K562 (cell line): ENCODE measurements around the gene SHISAL2A. TPM values are rescaled to one million over a fixed set of nuclear protein-coding genes. Genes with fewer than 3 reads are reported as not detected.

Source experiments
- ATAC-seq: fragments of 200-7000 bp; cut with Tn5 transposase; 3 replicates; pipeline ENCODE4 v1.9.1; 2020; ENCODE audit warnings: moderate library complexity
- BruUV-seq: library from RNA; stranded (reverse); fragments of 400-500 nt; replicated peaks from 2 replicates; lab custom pipeline; 2021; lab: Mats Ljungman, UMichigan
- CTCF ChIA-PET: fragments of 300-600 bp; formaldehyde crosslinking; extraction: SDS; loops from one replicate; lab custom pipeline; 2021; ENCODE audit warnings: low intra/inter-chr PET ratio; lab: Yijun Ruan, JAX
- POLR2A ChIA-PET: fragments of 300-600, 350-650 bp; sonication (Branson Sonifier 250); formaldehyde crosslinking; extraction: SDS; loops from one replicate; lab custom pipeline; 2021; ENCODE audit warnings: antibody characterized with exemption, inconsistent platforms; lab: Yijun Ruan, JAX
- DNase-seq, 4 experiments: peaks; one replicate each; pipeline versions ENCODE4 v3.0.0 to v3.0.0-alpha.2; 2011 to 2018; ENCODE audit warnings: low spot score in 3 of 4, mixed read lengths in 3 of 4; ENCODE audit errors: extremely low read depth in 1 of 4
- FAIRE-seq: peaks from 2 replicates; lab custom pipeline; 2011; peaks lifted over from hg19 to GRCh38; lab: Jason Lieb, UNC
- H2AFZ ChIP-seq: 2 replicates; pipeline ENCODE4 v1.6.0; 2011; ENCODE audit warnings: low read depth, low read length, control low read depth, inconsistent platforms
- H3K27ac ChIP-seq: fragments of 200-600 bp; 3 replicates; pipeline ENCODE4 v1.8.0; 2011; ENCODE audit warnings: low read depth, mild to moderate bottlenecking, control low read depth, inconsistent platforms, low read length, moderate library complexity, mixed read lengths; ENCODE audit errors: extremely low read depth
- H3K27me3 ChIP-seq, 2 experiments: fragments of 300-600 bp in 1 of 2; 2 replicates in 1 of 2; 3 replicates in 1 of 2; pipeline versions ENCODE4 v1.6.0 to v1.8.0; 2011; ENCODE audit warnings: inconsistent platforms in 2 of 2, low read length in 2 of 2, mild to moderate bottlenecking in 1 of 2, mixed read lengths in 1 of 2, moderate library complexity in 1 of 2; ENCODE audit not compliant: control insufficient read depth in 2 of 2, insufficient read depth in 2 of 2
- H3K36me3 ChIP-seq: fragments of 300-600 bp; 3 replicates; pipeline ENCODE4 v1.8.0; 2011; ENCODE audit warnings: mild to moderate bottlenecking, low read length, inconsistent platforms; ENCODE audit not compliant: control insufficient read depth, insufficient read depth
- H3K4me1 ChIP-seq, 2 experiments: fragments of 200-600 bp in 1 of 2; replicated peaks in 1 of 2; 2 replicates in 1 of 2; 3 replicates in 1 of 2; pipeline versions ENCODE4 v1.5.1 to v1.8.0; 2011; ENCODE audit warnings: inconsistent platforms in 2 of 2, low read length in 2 of 2, mild to moderate bottlenecking in 1 of 2, mixed read lengths in 1 of 2, moderate library complexity in 1 of 2; ENCODE audit not compliant: control insufficient read depth in 2 of 2, insufficient read depth in 2 of 2
- H3K4me2 ChIP-seq: 2 replicates; pipeline ENCODE4 v1.6.1; 2011; ENCODE audit warnings: low read length, control low read depth, inconsistent platforms, mixed read lengths; ENCODE audit not compliant: insufficient read depth
- H3K4me3 ChIP-seq: fragments of 200-600 bp; sonication (generic), shearing (Covaris generic); 2 replicates; pipeline ENCODE4 v1.5.1; 2016; ENCODE audit warnings: control low read depth, inconsistent platforms
- H3K79me2 ChIP-seq: fragments of 200-600 bp; 3 replicates; pipeline ENCODE4 v1.8.0; 2011; ENCODE audit warnings: low read length, inconsistent platforms; ENCODE audit not compliant: control insufficient read depth, insufficient read depth
- H3K9ac ChIP-seq, 2 experiments: 2 replicates each; pipeline versions ENCODE4 v1.6.0 to v1.6.1; 2011; ENCODE audit warnings: low read depth in 2 of 2, low read length in 2 of 2, control low read depth in 1 of 2, inconsistent platforms in 1 of 2, mild to moderate bottlenecking in 1 of 2, mixed read lengths in 1 of 2; ENCODE audit not compliant: insufficient read depth in 1 of 2
- H3K9me1 ChIP-seq: one replicate; pipeline ENCODE4 v1.6.0; 2011; ENCODE audit warnings: inconsistent platforms, mild to moderate bottlenecking, low read length, moderate library complexity; ENCODE audit not compliant: control insufficient read depth, insufficient read depth
- H3K9me3 ChIP-seq: replicated peaks from 2 replicates; pipeline ENCODE4 v1.5.1; 2011; ENCODE audit warnings: low read depth, low read length, inconsistent platforms; ENCODE audit not compliant: control insufficient read depth, insufficient read depth
- H4K20me1 ChIP-seq: replicated peaks from 2 replicates; pipeline ENCODE4 v1.6.1; 2011; ENCODE audit warnings: low read length, inconsistent platforms, mixed read lengths; ENCODE audit not compliant: control insufficient read depth, insufficient read depth
- BRD9 ChIP-seq: fragments of 450-650 bp; IDR thresholded peaks from 2 replicates; pipeline ENCODE4 v1.6.1; 2018; ENCODE audit warnings: low read depth; ENCODE audit not compliant: partially characterized antibody
- CBX2 ChIP-seq: fragments of 200-600 bp; sonication (generic); IDR thresholded peaks from one replicate; pipeline ENCODE4 v1.6.1; 2012; ENCODE audit warnings: mild to moderate bottlenecking, low read length, inconsistent platforms; ENCODE audit not compliant: insufficient read depth, poor library complexity, severe bottlenecking
- CHD2 ChIP-seq: IDR thresholded peaks from 2 replicates; pipeline ENCODE4 v1.6.1; 2011; ENCODE audit warnings: low read depth, low read length
- ELF2 ChIP-seq: fragments of 250-450 bp; sonication (Bioruptor Pico); IDR thresholded peaks from 2 replicates; pipeline ENCODE4 v1.5.0; 2021; ENCODE audit warnings: mild to moderate bottlenecking
- ETS2 ChIP-seq: IDR thresholded peaks from 2 replicates; pipeline ENCODE4 v1.6.1; 2016; ENCODE audit warnings: borderline replicate concordance, missing genetic modification characterization, mild to moderate bottlenecking, moderate library complexity, missing compliant biosample characterization; ENCODE audit not compliant: poor library complexity, severe bottlenecking
- GATA2 ChIP-seq: sonication (generic); formaldehyde crosslinking; IDR thresholded peaks from 2 replicates; pipeline ENCODE4 v1.4.0; 2020; ENCODE audit warnings: mild to moderate bottlenecking, missing genetic modification reagents
- IRF2 ChIP-seq: sonication (generic); formaldehyde crosslinking; IDR thresholded peaks from 2 replicates; pipeline ENCODE4 v1.8.1; 2022; ENCODE audit warnings: mild to moderate bottlenecking, missing genetic modification reagents
- KAT7 ChIP-seq: sonication (generic); formaldehyde crosslinking; IDR thresholded peaks from 2 replicates; pipeline ENCODE4 v1.8.0; 2022; ENCODE audit warnings: missing genetic modification reagents, mild to moderate bottlenecking, borderline replicate concordance
- PHF8 ChIP-seq: fragments of 200-600 bp; sonication (generic); IDR thresholded peaks from 2 replicates; pipeline ENCODE4 v1.6.1; 2012; ENCODE audit warnings: mixed run types, mild to moderate bottlenecking, inconsistent platforms, low read length, moderate library complexity, borderline replicate concordance
- SOX6 ChIP-seq: fragments of 450-650 bp; IDR thresholded peaks from 2 replicates; pipeline ENCODE4 v1.6.1; 2014; ENCODE audit warnings: mild to moderate bottlenecking
- TGIF2 ChIP-seq: sonication (generic); formaldehyde crosslinking; IDR thresholded peaks from 2 replicates; pipeline ENCODE4 v1.8.1; 2022; ENCODE audit warnings: mild to moderate bottlenecking, missing genetic modification reagents, moderate library complexity
- ZZZ3 ChIP-seq: fragments of 450-650 bp; IDR thresholded peaks from 2 replicates; pipeline ENCODE4 v1.6.1; 2016; ENCODE audit warnings: antibody characterized with exemption, mild to moderate bottlenecking, moderate library complexity
- WGBS: fragments of 100-300 bp; shearing (Covaris generic); methylation state at CpG from one replicate; pipeline ENCODE4 v1.1.6; 2016; ENCODE audit warnings: low coverage, mixed read lengths; ENCODE audit not compliant: insufficient coverage; ENCODE audit errors: missing lambda C conversion rate; 5-methylcytosine and 5-hydroxymethylcytosine counted together
- in situ Hi-C: fragments of 300-500 bp; cut with MboI; formaldehyde crosslinking; loops from 4 replicates; pipeline ENCODE4 v1.15.0; 2018; ENCODE audit warnings: inconsistent platforms, mixed read lengths
- intact Hi-C: fragments of 100-400 bp; cut with micrococcal nuclease; formaldehyde crosslinking; loops from 2 replicates; pipeline ENCODE4 v1.14.2; 2022
- polyA plus RNA-seq, 8 experiments: library from polyadenylated mRNA; depleted of rRNA in 4 of 8; stranded (reverse) in 5 of 8; unstranded in 3 of 8; fragments of >200 nt; fragmentation: Nextera tagmentation in 2 of 8; fragmentation: Illumina TruSeq in 1 of 8; extraction: Ambion mirVana in 2 of 8; extraction: Trizol in 1 of 8; gene quantifications; 2 replicates each; pipeline versions ENCODE4 v1.2.1 to v1.2.3, GENCODE V29; 2011 to 2014; ENCODE audit warnings: inconsistent platforms in 1 of 8, missing spikeins in 1 of 8
- total RNA-seq, 7 experiments: library from RNA; depleted of rRNA in 6 of 7; stranded (reverse); fragments of >200 nt in 6 of 7; fragmentation: Illumina TruSeq in 2 of 7; extraction: Trizol in 2 of 7; gene quantifications; 2 replicates each; pipeline versions ENCODE4 v1.2.1 to v1.2.3, GENCODE V29; 2011 to 2021; ENCODE audit warnings: low replicate concordance in 1 of 7
- TF ChIP-seq, protein P1 (sequence below): fragments of 450-650 bp; IDR thresholded peaks from 2 replicates; pipeline ENCODE4 v1.6.1; 2017; ENCODE audit warnings: mild to moderate bottlenecking, moderate library complexity
- TF ChIP-seq, protein P2 (sequence below): fragments of 250-450 bp; sonication (Bioruptor Pico); IDR thresholded peaks from 2 replicates; pipeline ENCODE4 v1.5.0; 2022; ENCODE audit warnings: mild to moderate bottlenecking
- TF ChIP-seq, protein P3 (sequence below): conservative IDR thresholded peaks from 2 replicates; pipeline ENCODE4 v1.6.1; 2011; ENCODE audit warnings: low read depth, mild to moderate bottlenecking, low read length; ENCODE audit not compliant: control insufficient read depth
- TF ChIP-seq, protein P4 (sequence below): fragments of 450-650 bp; formaldehyde crosslinking; IDR thresholded peaks from 2 replicates; pipeline ENCODE4 v1.4.0; 2020; ENCODE audit warnings: mild to moderate bottlenecking, moderate library complexity

Gene SHISAL2A
- total and polyA plus RNA-seq, 9 of the 15 experiments (the other 6 are each of a cell fraction or from before 2014, with no cell fraction given): 0.11 TPM; not detected in 8

DNA sequence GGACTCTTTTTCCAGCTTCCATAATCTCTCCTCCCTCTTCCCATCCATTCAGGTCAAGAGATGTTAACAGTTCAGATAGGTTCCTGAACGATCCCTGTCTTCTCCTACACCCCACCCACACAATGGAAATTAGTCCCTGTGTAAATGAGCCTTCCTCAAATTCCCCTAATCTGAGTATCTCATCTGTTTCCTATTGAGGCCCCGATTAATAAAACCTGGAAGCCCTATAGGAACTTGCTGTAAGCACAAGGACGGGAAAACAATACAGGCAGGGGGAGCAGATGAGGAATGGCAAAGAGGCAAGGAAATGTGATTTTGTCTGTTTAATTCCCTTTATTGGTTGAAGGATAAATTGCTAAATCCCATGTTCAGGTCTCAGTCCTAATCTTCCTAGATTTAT, 37.9 kb upstream of the SHISAL2A start (continued):
- TF ChIP-seq, protein P1, sequence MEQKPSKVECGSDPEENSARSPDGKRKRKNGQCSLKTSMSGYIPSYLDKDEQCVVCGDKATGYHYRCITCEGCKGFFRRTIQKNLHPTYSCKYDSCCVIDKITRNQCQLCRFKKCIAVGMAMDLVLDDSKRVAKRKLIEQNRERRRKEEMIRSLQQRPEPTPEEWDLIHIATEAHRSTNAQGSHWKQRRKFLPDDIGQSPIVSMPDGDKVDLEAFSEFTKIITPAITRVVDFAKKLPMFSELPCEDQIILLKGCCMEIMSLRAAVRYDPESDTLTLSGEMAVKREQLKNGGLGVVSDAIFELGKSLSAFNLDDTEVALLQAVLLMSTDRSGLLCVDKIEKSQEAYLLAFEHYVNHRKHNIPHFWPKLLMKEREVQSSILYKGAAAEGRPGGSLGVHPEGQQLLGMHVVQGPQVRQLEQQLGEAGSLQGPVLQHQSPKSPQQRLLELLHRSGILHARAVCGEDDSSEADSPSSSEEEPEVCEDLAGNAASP: no peak
- TF ChIP-seq, all 486 proteins: peak for 0

DNA sequence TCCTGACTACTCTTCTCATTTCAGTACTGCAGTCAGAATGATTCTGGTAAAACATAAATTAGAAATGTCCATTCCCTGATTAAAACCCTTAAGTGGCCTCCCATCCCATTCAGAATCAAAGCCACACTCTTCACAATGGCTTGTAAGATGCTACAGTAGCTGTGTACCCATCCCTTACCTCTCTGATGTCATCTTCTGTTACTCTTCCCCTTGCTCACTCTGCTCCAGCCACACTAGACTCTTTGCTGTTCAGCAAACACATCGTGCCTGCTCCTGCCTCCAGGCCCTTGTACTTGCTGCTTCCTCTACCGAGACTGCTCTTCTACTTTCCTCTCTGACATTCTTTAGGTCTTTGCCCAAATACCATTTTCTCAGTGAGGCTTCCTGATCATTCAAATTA, 35.1 kb upstream of the SHISAL2A start:
- Histone ChIP-seq H3K9ac (no peak overlapping the region), H3K36me3 (no peaks in the 10 kb centered on the region), H3K9me3 (no peaks in the 10 kb centered on the region), H3K27me3 (no peaks in the 10 kb centered on the region), H2AFZ (peak overlapping the region; percentile 11; the same call in 1 of the 2 replicates), H3K4me3 (no peak overlapping the region), H3K27ac (no peak overlapping the region), H4K20me1 (no peaks in the 10 kb centered on the region), H3K4me1 (no peaks in the 10 kb centered on the region; a peak in 1 of 5 replicates), H3K9me1 (no peaks in the 10 kb centered on the region), H3K79me2 (no peaks in the 10 kb centered on the region), H3K4me2 (no peak overlapping the region)
- intact Hi-C loops: no loop called here
- 8% methylated on average over 2 of the region's 2 CpGs for whole genome bisulfite sequencing
- DNase-seq (no peak), FAIRE-seq (no peak), ATAC-seq (peak; percentile 50; the same call in 2 of the 3 replicates)
- ChIA-PET POLR2A (interaction anchor here (0.6 kb wide), 3 partner anchors 17 to 1685 kb away, joined by 3 to 4 read pairs (median 3); no protein-coding TSS in a partner anchor), CTCF (no interaction called here)
- no TSS peak for BruUV-seq
- in situ Hi-C loops: no loop called here
- TF ChIP-seq BRD9 (no peak), SOX6 (no peak), PHF8 (no peak), GATA2 (CRISPR knock-in tag) (no peak), CBX2 (no peak), ELF2 (no peak), ZZZ3 (no peak), KAT7 (CRISPR knock-in tag) (no peak), CHD2 (no peak), ETS2 (tag) (no peak), IRF2 (no peak), TGIF2 (CRISPR knock-in tag) (no peak)
- TF ChIP-seq, protein P2, sequence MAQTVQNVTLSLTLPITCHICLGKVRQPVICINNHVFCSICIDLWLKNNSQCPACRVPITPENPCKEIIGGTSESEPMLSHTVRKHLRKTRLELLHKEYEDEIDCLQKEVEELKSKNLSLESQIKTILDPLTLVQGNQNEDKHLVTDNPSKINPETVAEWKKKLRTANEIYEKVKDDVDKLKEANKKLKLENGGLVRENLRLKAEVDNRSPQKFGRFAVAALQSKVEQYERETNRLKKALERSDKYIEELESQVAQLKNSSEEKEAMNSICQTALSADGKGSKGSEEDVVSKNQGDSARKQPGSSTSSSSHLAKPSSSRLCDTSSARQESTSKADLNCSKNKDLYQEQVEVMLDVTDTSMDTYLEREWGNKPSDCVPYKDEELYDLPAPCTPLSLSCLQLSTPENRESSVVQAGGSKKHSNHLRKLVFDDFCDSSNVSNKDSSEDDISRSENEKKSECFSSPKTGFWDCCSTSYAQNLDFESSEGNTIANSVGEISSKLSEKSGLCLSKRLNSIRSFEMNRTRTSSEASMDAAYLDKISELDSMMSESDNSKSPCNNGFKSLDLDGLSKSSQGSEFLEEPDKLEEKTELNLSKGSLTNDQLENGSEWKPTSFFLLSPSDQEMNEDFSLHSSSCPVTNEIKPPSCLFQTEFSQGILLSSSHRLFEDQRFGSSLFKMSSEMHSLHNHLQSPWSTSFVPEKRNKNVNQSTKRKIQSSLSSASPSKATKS: no peak
- TF ChIP-seq, protein P3, sequence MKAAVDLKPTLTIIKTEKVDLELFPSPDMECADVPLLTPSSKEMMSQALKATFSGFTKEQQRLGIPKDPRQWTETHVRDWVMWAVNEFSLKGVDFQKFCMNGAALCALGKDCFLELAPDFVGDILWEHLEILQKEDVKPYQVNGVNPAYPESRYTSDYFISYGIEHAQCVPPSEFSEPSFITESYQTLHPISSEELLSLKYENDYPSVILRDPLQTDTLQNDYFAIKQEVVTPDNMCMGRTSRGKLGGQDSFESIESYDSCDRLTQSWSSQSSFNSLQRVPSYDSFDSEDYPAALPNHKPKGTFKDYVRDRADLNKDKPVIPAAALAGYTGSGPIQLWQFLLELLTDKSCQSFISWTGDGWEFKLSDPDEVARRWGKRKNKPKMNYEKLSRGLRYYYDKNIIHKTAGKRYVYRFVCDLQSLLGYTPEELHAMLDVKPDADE: no peak
- TF ChIP-seq, protein P4, sequence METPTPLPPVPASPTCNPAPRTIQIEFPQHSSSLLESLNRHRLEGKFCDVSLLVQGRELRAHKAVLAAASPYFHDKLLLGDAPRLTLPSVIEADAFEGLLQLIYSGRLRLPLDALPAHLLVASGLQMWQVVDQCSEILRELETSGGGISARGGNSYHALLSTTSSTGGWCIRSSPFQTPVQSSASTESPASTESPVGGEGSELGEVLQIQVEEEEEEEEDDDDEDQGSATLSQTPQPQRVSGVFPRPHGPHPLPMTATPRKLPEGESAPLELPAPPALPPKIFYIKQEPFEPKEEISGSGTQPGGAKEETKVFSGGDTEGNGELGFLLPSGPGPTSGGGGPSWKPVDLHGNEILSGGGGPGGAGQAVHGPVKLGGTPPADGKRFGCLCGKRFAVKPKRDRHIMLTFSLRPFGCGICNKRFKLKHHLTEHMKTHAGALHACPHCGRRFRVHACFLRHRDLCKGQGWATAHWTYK (CRISPR knock-in tag): no peak
